ENCODE measurements around the gene ELAC2.

DNA sequence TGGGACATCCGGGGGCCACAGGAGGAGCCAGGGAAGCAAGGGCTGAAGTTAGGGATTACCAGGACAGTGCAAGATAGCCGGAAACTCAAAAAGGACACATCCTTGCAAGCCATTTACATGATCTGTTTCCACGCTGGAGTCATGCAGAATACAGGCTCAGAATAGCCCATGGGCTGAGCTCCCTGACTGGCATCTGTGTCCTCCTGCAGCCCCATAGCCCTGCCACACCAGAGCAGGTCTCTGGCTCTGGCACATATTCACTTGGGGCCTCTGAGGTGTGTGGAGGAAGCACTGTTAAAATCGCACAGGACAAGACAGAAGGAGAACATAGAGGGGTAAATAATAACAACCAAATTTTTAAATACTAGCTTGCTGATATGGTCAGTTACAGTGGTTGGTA is 65.8 kb downstream of the ELAC2 start:
- TF ChIP-seq, protein P1, sequence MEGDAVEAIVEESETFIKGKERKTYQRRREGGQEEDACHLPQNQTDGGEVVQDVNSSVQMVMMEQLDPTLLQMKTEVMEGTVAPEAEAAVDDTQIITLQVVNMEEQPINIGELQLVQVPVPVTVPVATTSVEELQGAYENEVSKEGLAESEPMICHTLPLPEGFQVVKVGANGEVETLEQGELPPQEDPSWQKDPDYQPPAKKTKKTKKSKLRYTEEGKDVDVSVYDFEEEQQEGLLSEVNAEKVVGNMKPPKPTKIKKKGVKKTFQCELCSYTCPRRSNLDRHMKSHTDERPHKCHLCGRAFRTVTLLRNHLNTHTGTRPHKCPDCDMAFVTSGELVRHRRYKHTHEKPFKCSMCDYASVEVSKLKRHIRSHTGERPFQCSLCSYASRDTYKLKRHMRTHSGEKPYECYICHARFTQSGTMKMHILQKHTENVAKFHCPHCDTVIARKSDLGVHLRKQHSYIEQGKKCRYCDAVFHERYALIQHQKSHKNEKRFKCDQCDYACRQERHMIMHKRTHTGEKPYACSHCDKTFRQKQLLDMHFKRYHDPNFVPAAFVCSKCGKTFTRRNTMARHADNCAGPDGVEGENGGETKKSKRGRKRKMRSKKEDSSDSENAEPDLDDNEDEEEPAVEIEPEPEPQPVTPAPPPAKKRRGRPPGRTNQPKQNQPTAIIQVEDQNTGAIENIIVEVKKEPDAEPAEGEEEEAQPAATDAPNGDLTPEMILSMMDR (IDR thresholded peaks at IDR 0.05), result no peak
- no peak for TF ChIP-seq POLR2A (IDR thresholded peaks at IDR 0.05)

Measured in Peyer's patch (tissue), 4 donors.